HG03039 (cell line): ENCODE data around the gene ALG12.

Source experiments
- ATAC-seq: cut with Tn5 transposase; IDR thresholded peaks from one replicate; pipeline ENCODE4 v1.9.1; 2021; ENCODE audit warnings: mild to moderate bottlenecking, moderate library complexity; ENCODE audit not compliant: unreplicated experiment

Gene ALG12

DNA sequence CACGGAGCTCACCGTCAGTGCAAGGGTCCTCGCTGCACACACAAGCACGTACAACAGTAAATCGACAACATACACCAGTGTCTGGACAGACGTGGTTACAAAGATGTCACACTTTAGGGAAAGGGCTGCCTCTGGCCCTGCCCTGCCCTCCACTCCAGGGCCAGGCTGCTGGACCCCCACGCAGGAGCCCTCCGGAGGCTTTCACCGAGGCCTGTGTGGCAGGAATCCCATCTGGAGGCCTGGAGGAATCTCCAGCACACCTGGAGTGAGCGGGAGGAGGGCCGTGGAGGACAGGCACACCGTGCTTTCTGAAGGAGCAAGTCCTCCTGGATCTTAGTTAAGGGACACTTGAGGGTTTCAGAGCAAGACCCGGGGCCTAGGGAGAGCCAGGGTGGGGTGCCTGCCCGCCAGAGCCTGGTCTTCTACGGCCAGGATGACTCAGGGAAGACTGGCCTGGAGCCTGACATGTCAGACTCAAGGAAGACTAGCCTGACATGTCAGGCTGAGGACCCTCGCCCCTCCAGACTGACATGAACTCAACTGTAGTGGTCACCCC, 40.2 kb upstream of the ALG12 start:
- ATAC-seq = no peak

- ATAC-seq = no peak
These were observed 39.7 kb upstream of the ALG12 start for GRCh38 chr22:49957826-49958365.

GRCh38 chr22:49956914-49957825, 38.9 kb upstream of the ALG12 start:
- ATAC-seq = no peak

- no peak for ATAC-seq
These were observed 38.2 kb upstream of the ALG12 start for GRCh38 chr22:49956418-49956770.

DNA sequence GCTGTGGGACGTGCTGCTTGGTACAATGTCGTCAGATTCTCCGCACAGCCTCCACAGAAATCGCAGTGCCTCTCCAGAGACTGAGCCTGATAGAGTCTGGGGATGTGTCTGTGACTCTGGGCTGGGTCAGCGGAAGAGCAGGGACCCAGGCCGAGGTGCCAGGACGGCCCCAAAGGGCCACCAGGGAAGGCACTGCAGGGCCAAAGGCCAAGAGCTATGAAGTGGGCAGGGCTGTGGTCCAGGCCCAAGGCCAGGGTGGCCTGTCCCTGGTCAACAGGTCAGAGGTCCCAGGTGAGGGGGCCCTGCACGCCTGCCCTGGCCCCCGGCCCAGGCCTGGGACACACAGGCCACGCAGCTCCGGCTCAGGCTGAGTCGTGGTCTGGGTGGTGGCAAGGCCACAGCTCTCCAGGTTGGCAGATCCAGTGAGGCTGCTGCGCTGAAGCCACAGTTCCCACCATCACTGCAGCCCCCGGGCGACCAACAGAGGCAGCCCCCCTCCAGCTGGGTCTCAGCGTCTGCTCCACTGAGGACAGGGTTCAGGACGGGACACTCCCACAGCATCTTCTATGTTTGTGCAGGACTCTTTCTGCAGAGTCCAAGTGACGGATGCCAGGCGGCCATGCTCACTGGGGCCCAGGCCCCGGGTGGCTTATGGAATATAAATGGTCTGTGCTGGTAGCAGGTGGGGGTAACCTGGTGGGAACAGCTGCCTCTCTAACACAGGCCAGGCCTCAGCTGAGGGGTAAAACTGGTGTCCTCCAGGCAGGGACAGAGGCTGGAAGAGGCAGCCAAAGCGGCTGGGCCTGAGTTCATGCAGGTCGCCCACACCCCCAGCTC, 37.6 kb upstream of the ALG12 start:
- ATAC-seq = no peak

DNA sequence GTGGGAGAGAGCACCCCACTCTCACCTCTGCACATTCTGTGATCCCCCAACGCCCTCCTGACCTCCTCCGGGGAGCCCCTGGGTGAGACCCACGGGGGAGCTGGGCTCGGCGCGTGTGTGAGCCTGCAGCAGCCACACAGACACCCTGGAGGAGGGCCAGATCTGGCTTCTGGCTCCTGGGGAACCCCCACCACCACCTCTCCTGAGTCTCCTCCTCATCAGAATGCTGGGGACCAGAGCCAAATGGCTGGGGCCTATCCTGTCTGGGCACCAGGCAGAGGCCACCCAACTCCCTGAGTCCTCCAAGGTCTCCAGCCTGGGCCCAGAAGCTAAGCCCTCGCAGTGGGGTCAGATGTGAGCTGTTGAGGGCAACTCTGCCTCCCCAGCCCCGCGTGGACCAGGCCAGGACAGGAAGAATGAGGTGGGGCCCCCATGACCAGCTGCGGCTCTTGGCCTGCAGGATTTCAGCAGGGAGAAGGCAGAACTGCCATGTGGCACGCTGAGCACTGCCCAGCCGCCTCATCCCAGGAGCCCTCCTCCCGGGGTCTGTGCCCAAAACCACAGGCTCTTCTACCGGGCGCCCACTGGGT, 36.8 kb upstream of the ALG12 start:
- ATAC-seq = no peak

DNA sequence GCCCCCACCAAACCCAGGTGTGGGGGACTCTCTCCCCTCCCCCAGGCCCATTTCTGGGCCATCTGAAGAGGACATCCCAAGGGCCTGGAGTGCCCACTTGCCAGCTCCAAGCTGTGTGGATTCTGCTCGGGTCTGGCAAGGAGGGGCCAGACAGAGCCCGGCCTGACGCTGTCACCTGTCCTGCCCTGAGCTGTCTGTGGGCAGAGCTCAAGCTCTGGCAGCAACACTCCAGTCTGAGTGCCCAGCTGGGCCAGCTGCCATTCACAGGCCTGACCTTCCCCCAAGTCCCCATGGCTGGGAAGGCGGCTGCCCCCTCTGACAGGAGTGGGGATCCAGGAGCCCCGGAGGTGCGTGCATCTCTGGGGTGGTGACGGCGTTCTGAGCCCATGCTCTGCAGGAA, 36.1 kb upstream of the ALG12 start:
- ATAC-seq = no peak

GRCh38 chr22:49953680-49954344, 35.6 kb upstream of the ALG12 start:
- no peak for ATAC-seq

GRCh38 chr22:49953027-49953679, 34.9 kb upstream of the ALG12 start:
- no peak for ATAC-seq

- ATAC-seq = no peak
These were observed 34.0 kb upstream of the ALG12 start for GRCh38 chr22:49951986-49952896.

GRCh38 chr22:49951678-49951985, 33.4 kb upstream of the ALG12 start:
- ATAC-seq = no peak

GRCh38 chr22:49951000-49951677, 32.9 kb upstream of the ALG12 start:
- ATAC-seq = peak; percentile 63

DNA sequence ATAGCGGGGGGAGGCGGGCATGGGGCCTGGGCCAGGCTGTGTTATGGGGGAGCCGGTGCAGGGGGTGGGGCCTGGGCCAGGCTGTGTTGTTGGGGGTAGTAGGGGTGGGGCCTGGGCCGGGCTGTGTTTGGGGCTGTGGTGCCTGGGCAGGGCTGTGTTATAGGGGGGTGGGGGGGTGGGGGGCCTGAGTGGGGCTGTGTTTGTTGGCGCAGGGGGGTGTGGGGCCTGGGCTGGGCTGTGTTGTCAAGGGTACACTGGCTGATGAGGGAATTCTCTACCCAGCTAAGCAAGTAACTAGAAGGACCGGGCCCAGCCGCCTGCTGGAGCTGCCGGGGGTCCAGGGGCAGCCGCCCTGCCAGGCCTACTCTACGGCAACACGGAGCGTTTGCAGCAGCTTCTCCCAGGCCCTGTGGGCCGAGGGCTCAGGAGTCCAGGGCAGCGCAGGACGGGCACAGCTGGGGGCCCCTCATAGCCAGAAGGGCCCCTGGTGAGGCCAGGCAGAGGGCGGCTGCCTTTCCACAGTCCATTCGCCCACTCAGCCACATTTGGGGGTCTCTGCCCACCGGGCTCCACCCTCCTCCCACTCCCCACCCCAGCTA, 32.3 kb upstream of the ALG12 start:
- no peak for ATAC-seq

DNA sequence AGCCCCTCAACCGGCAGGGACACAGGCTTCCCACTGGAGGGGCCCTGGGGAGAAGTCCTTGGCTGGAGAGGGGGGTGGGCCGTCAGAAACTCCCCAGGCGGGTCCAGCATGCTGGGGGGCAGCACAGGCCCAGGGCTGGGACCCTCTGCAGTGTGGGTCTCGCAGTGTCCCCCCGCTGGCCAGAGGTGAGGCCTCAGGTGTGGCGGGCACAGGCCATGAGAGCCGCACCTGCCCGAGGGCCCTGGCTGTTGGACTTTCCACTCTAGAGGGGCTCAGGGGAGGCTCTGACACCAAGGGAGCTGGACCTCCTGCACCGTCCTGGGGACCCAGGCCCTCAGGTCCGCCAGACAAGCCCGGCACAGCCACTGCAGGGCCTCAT, 31.7 kb upstream of the ALG12 start:
- ATAC-seq = no peak

DNA sequence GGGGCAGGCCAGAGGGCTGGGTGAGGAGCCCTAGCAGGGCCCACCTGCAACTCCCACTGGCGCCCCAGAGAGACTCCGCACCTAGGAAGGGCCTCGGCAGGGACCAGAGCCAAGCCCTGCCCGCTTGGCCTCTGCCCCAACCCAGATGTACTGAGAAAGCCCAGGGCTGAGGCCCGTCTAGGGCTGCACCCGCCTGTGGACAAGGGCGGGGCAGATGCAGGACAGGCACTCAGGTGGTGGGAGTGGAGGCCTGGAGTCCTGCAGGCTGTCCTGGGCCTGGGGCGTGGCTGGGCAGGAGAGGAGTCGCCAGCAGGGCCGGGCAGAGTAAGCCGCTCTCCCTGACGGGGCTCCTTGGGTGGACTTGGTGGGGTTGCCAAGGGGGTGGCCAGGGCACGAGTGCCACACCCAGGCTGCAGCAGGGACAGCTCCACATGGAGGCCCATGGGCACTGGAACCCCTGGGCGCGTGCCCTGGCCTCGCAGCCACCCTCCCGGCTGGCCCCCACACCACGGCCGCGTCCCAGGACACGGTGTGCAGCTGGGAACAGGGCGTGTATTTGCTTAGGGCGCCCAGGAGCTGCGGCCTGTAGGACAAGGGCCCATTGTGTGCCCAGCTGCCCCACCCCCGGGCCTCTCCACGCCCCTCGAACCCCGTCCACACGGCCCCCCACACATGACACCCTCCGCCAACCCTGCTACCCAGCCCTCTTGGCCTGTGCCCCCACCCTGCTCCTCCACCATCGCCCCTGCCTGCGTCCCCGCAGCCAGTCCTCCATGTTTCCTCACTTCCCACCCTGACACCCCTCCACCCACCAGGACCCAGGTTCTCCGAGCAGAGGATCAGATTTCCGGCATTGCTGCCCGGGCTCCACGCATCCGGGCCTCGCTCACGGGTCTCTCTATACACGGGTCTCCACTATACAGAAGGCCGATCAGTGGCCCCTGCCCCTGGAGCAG, 31.0 kb upstream of the ALG12 start:
- ATAC-seq = no peak

DNA sequence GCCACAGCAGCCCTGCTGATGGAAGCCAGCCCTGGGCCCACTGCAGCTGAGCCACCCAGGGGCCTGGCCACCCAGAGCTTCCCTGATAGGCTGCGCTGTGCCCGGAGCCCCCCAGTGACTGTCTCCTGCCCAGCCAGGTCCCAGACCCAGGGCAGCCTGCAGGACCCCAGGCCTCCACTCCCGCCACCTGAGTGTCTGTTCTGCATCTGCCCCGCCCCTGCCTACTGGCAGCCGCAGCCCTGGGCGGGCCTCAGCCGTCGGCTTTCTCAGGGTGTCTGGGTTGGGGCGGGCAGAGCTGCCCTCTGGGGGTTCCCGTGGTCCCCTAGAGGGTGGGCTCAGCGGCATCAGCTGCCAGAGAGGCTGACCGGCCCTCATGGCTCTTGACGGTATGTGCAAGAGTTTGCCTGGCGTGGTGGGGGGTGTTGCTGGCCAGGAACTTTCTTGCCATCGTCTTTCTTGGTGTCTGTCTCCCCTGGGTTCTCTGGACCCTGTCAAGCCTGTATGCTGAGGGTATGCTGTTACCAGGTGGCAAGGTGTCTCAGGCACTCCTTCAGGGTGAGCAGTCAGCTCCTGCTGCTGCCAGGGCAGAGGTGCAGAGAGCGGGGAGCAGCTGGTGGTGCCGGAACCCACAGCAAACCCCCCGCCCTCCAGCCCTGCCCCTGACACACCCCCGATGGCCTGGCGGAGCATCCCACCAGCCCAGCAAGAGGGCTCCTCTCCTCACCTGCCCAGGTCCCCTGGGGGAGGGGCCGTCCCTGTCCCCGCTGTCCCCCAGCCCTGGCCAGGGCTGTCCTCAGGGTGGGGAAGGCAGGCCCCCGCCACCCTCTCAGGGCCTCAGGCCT, 30.1 kb upstream of the ALG12 start:
- no peak for ATAC-seq
